ENCODE measurements around the gene IL6R. TPM values are rescaled to one million over a fixed set of nuclear protein-coding genes. Genes with fewer than 3 reads are reported as not detected.

IL6R gene
- polyA plus RNA-seq, 6 donors from 2014 or later, result 0.28 to 1.3 (median 0.75) TPM

GRCh38 chr1:154517661-154518060 is 112.5 kb downstream of the IL6R start:
- Mint-ChIP-seq H3K4me3 (no peak overlapping the region), H3K36me3 (no peaks in the 10 kb centered on the region), H3K27ac (peak overlapping the region in 1 of 6 donors; percentile 46), H3K9me3 (no peaks in the 10 kb centered on the region), H3K27me3 (peaks cover 25 to 57% (median 35%) of the 10 kb centered on the region in 3 donors), H3K4me1 (no peaks in the 10 kb centered on the region)
- ATAC-seq (ENCODE audit: low read depth in 2 of 2) (no peak), DNase-seq (no peak)

Other genes with a start within 250 kb of the IL6R start
- gene TPM3, start 213.2 kb upstream of the IL6R start, polyA plus RNA-seq (ENCODE audit: low read depth in 6 of 6), result 100 to 1,000 TPM; 669 to 816 (median 772) TPM
- not detected for gene CFAP141, start 199.0 kb upstream of the IL6R start, polyA plus RNA-seq (ENCODE audit: low read depth in 6 of 6)
- 10 to 100 TPM; 23.7 to 81.6 (median 47.4) TPM for gene UBAP2L, start 184.4 kb upstream of the IL6R start, polyA plus RNA-seq (ENCODE audit: low read depth in 6 of 6)
- 100 to 1,000 TPM; 117 to 161 (median 145) TPM for gene HAX1, start 132.7 kb upstream of the IL6R start, polyA plus RNA-seq (ENCODE audit: low read depth in 6 of 6)
- gene AQP10, start 84.2 kb upstream of the IL6R start, polyA plus RNA-seq (ENCODE audit: low read depth in 6 of 6), result under 1 TPM in 2 of 6 donors, not detected in 4; 0.13 to 0.56 TPM
- 10 to 100 TPM in 1 of 6 donors, 1 to 10 TPM in 5; 5.0 to 11.7 (median 7.7) TPM for gene ATP8B2, start 79.8 kb upstream of the IL6R start, polyA plus RNA-seq (ENCODE audit: low read depth in 6 of 6)
- gene TDRD10, start 96.9 kb downstream of the IL6R start, polyA plus RNA-seq (ENCODE audit: low read depth in 6 of 6), result not detected
- gene SHE, start 97.1 kb downstream of the IL6R start, polyA plus RNA-seq (ENCODE audit: low read depth in 6 of 6), result not detected
- gene UBE2Q1, start 153.3 kb downstream of the IL6R start, polyA plus RNA-seq (ENCODE audit: low read depth in 6 of 6), result 10 to 100 TPM in 4 of 6 donors, 1 to 10 TPM in 2; 7.3 to 13.6 (median 10.8) TPM
- under 1 TPM in 2 of 6 donors, not detected in 4; 0.05 to 0.17 TPM for gene CHRNB2, start 162.4 kb downstream of the IL6R start, polyA plus RNA-seq (ENCODE audit: low read depth in 6 of 6)
- 100 to 1,000 TPM in 3 of 6 donors, 10 to 100 TPM in 3; 42.0 to 134 (median 95.9) TPM for gene ADAR, start 202.8 kb downstream of the IL6R start, polyA plus RNA-seq (ENCODE audit: low read depth in 6 of 6)

Data from naive B cell (primary cell).